ENCODE results near the gene TOP3B. TPM values are rescaled to one million over a fixed set of nuclear protein-coding genes. Genes with fewer than 3 reads are reported as not detected.

The TOP3B gene
- total and polyA plus RNA-seq, 10 of the 15 experiments (the other 5 are each of a cell fraction or from before 2014, with no cell fraction given), result 0.60 to 47.3 (median 33.7) TPM

- Histone ChIP-seq H3K9me3 (replicated peaks; ENCODE audit: control insufficient read depth, insufficient read depth, low read length) (no peaks in the 10 kb centered on the region), H3K36me3 (ENCODE audit: control insufficient read depth in 2 of 2, insufficient read depth in 2 of 2, low read length in 1 of 2) (peaks cover 16 to 19% of the 10 kb centered on the region in 2 experiments; a peak in 3 of 4 replicates), H3K27ac (ENCODE audit: control insufficient read depth, insufficient read depth) (no peak overlapping the region), H3K4me3 (no peak overlapping the region), H3K27me3 (replicated peaks in 1 of 2; ENCODE audit: control insufficient read depth in 2 of 2, insufficient read depth in 2 of 2, low read length in 1 of 2) (no peaks in the 10 kb centered on the region), H2AFZ (ENCODE audit: control insufficient read depth, low read depth, low read length) (no peak overlapping the region), H3K9ac (ENCODE audit: control insufficient read depth, insufficient read depth, low read length) (no peak overlapping the region), H4K20me1 (ENCODE audit: control insufficient read depth, insufficient read depth) (no peaks in the 10 kb centered on the region), H3K79me2 (ENCODE audit: control insufficient read depth, insufficient read depth, low read length) (no peaks in the 10 kb centered on the region), H3K4me2 (ENCODE audit: control insufficient read depth, insufficient read depth) (no peak overlapping the region), H3K4me1 (ENCODE audit: control insufficient read depth, insufficient read depth, low read length) (no peaks in the 10 kb centered on the region)
- CTCF ChIA-PET, result no interaction called here
- no peak for DNase-seq (ENCODE audit: low read depth, low spot score)
- SMC1A ChIA-PET (ENCODE audit: uncharacterized antibody, unreplicated experiment), result no interaction called here
- intact Hi-C loops (cut with micrococcal nuclease; ENCODE audit: unreplicated experiment), result no loop called here
- RAD21 ChIA-PET (ENCODE audit: unreplicated experiment), result no interaction called here
- 91% methylated on average over 6 of the region's 6 CpGs for WGBS (ENCODE audit: insufficient coverage, insufficient replicate concordance, low lambda C conversion rate, missing lambda C conversion rate)
- FAIRE-seq, result no peak
- no peak for ATAC-seq
- POLR2A ChIA-PET, result no interaction called here
- no peak for TF ChIP-seq ETV6 (conservative IDR thresholded peaks at IDR 0.05 in 1 of 2, IDR thresholded peaks at IDR 0.05 in 1 of 2; ENCODE audit: borderline replicate concordance in 1 of 2, low read depth in 1 of 2)
- TF ChIP-seq ZNF24 (IDR thresholded peaks at IDR 0.05), result no peak
- no peak for TF ChIP-seq RAD21 (IDR thresholded peaks at IDR 0.05; ENCODE audit: insufficient read depth, low read depth, low read length)
- TF ChIP-seq, protein P1, sequence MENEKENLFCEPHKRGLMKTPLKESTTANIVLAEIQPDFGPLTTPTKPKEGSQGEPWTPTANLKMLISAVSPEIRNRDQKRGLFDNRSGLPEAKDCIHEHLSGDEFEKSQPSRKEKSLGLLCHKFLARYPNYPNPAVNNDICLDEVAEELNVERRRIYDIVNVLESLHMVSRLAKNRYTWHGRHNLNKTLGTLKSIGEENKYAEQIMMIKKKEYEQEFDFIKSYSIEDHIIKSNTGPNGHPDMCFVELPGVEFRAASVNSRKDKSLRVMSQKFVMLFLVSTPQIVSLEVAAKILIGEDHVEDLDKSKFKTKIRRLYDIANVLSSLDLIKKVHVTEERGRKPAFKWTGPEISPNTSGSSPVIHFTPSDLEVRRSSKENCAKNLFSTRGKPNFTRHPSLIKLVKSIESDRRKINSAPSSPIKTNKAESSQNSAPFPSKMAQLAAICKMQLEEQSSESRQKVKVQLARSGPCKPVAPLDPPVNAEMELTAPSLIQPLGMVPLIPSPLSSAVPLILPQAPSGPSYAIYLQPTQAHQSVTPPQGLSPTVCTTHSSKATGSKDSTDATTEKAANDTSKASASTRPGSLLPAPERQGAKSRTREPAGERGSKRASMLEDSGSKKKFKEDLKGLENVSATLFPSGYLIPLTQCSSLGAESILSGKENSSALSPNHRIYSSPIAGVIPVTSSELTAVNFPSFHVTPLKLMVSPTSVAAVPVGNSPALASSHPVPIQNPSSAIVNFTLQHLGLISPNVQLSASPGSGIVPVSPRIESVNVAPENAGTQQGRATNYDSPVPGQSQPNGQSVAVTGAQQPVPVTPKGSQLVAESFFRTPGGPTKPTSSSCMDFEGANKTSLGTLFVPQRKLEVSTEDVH (IDR thresholded peaks at IDR 0.05; ENCODE audit: low read depth, partially characterized antibody), result no peak
- no peak for TF ChIP-seq E2F4 (IDR thresholded peaks at IDR 0.05; ENCODE audit: low read depth, low read length)
- TF ChIP-seq CREB1 (IDR thresholded peaks at IDR 0.05; ENCODE audit: low read depth), result no peak
- TF ChIP-seq SRF (IDR thresholded peaks at IDR 0.05; ENCODE audit: low read depth in 2 of 2, low read length in 2 of 2), result no peak
- TF ChIP-seq NFIC (IDR thresholded peaks at IDR 0.05; ENCODE audit: low read depth, low read length), result no peak
- TF ChIP-seq CTCF (IDR thresholded peaks at IDR 0.05 in 2 of 3, conservative IDR thresholded peaks at IDR 0.05 in 1 of 3; ENCODE audit: control insufficient read depth in 2 of 3, extremely low read depth in 1 of 3, insufficient read depth in 1 of 3, low read depth in 3 of 3, low read length in 3 of 3), result no peak
- TF ChIP-seq ZBED1 (IDR thresholded peaks at IDR 0.05; ENCODE audit: borderline replicate concordance), result no peak
- no peak for TF ChIP-seq IKZF1 (conservative IDR thresholded peaks at IDR 0.05)
- BruUV-seq (replicated peaks), result no TSS peak
- in situ Hi-C loops (cut with MboI), result no loop called here
Observed at GRCh38 chr22:21964918-21965484, 17.6 kb downstream of the TOP3B start.
